HG03025 (cell line): ENCODE results near the gene CRYBG1.

Experiments used
- ATAC-seq: cut with Tn5 transposase; IDR thresholded peaks from one replicate; pipeline ENCODE4 v1.9.1; 2021; ENCODE audit warnings: mild to moderate bottlenecking, moderate library complexity; ENCODE audit not compliant: unreplicated experiment, low FRiP score

Gene CRYBG1

GRCh38 chr6:106456756-106457155 lies 96.2 kb downstream of the CRYBG1 start:
- no peak for ATAC-seq

DNA sequence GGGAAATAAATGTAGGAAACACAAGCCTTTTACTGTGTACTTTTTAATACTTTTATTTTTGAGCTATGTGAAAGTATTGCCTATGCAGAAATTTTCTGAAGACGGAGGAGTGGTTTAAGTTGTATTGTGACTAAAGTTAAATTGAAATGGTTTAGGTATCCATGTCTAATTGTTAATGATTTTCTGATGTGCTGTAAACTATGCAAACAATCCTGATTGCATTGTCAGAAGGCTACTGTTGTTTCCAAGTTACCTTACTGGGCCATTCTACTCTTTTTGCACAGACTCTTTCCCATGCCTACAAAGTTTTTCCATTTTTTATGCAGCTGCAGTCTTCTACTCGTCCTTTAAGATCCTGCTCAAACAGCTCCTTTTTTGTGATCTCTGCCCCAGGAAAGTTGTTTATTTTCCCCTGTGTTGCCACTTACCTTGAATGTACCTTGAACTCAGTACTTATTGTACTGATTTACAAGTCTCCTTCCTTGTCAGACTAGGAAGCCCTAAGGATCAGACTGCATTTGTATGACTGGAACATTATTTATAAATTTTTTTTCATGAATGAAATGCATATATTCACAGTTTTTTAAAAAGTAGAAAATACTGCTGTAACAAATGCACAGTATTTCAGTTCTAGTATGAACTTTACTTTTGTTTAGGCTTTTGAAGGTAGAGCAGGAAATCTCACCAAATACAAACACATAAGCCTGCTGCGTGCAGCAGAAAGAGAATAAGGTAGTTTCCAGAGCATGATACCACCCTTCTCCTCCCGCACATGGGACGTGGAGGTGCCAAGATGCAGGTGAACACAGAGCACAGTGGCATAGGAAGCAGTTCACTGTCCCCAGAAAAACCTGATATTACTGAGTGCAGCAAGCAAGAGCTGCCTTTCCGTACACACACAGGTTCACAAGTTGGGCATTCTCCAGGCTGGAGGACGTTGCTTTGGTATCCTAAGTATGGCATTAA lies 97.8 kb downstream of the CRYBG1 start:
- ATAC-seq: no peak

DNA sequence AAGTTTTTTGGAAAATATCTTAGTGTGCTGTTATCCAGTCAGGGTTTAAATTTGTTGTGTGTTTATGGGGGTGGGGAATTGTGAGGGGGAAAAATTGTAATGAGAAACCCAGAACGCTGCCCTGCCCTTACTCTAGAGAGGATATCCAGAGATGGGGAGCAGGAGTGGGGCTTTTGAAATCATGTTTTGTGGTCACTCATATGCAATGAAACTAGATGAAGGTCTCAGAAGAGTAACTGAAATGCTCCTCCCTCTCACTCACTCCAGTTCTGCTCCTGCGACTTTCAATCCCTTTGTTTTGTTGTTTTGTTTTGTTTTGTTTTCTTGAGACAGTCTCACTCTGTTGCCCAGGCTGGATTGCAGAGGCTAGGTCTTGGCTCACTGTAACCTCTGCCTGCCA lies 100.0 kb downstream of the CRYBG1 start:
- ATAC-seq: no peak

- ATAC-seq: no peak
Observed at GRCh38 chr6:106461084-106461483, 100.6 kb downstream of the CRYBG1 start.

GRCh38 chr6:106462923-106463557 lies 102.5 kb downstream of the CRYBG1 start:
- ATAC-seq: no peak

- ATAC-seq: no peak
Observed at GRCh38 chr6:106466211-106466610, 105.7 kb downstream of the CRYBG1 start.

DNA sequence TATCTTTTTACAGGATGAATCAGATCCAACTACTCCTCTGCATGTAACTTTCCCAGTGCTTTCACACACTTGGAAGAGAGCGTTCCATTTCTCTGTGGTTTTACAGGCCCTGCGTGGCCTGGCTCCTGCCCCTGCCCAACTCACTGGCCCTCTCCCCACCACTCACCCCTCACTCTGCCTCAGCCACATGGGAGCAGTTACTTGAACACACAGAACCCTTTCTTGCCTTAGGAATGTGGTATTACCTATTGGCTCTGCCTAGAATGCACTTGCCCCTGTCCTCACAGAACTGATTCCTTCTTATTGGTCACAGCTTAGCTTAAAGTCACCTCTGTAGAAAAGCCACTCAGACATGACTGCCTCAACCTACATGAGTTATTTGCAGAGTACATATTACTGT lies 108.4 kb downstream of the CRYBG1 start:
- no peak for ATAC-seq

- no peak for ATAC-seq
Observed at GRCh38 chr6:106469882-106470281, 109.4 kb downstream of the CRYBG1 start.

DNA sequence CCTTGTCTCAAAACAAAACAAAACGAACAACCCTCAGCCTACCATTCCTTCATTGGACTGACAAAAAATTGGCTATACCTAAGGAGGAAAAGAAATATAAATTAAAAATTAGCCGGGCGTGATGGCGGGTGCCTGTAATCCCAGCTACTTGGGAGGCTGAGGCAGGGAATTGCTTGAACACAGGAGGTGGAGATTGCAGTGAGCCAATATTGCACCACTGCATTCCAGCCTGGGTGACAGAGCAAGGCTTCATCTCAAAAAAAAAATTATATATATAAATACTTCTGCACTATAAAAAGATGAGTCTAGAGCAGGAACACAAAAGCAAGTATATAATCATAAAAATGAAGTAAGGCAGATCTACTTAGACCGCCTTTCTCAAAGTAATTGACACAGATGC lies 109.8 kb downstream of the CRYBG1 start:
- no peak for ATAC-seq

GRCh38 chr6:106470811-106471210 lies 110.3 kb downstream of the CRYBG1 start:
- ATAC-seq: no peak

DNA sequence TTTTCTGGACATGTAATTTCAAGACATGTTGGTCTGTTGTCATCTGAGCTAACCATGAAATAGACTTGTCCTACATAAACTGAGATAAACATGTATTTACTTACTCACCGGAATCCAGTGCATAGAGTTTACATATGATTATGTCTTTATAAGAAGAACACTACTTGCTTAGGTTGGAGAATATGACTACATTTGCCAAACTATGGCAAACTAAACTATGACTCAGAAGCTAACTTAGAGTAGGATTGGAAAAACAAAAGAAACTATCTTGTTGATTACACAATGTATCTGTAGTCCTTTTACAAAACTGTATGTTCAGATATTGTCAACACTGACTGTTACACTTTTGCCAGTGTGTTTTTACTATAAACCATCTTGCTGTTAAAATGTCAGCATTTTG lies 113.3 kb downstream of the CRYBG1 start:
- no peak for ATAC-seq

DNA sequence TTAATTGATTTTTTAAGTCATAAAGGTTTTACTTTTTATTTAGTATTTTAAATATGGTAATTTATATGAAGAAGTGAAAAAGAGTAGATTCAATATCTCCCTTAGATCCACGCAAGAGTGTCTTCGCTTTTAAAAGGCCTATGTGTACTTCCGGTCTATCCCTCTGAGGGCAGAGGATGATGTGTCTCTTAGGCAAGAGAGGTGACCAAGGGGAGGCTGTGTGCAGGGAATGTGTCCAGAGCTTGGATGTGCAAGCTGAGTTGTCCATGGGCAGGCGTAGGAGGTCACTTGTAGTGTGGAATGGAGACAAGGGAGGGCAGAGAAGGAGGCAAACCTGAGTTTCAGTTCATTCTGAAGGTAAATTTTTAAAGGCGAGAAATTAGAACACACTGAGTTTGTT lies 113.9 kb downstream of the CRYBG1 start:
- no peak for ATAC-seq

DNA sequence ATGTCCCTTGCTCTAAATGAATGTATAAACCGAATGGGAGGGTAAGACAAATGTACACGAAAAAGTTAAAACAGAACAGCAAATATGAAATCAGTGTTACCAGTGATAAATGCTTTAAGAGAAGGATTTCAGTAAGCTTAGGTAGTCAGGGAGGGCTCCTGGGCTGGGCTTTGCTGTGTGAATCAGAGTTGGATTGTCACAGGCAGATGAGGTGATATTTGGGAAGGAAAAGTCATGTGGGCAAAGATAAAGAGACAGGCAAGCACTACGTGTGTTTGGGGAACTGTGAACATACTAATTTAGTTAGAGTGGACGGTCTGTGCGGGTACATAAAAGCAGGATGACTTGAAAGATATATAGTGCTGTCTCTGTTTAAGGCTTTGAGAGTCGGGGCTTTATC lies 114.8 kb downstream of the CRYBG1 start:
- ATAC-seq: no peak

- no peak for ATAC-seq
Observed at GRCh38 chr6:106476331-106477105, 116.0 kb downstream of the CRYBG1 start.

GRCh38 chr6:106477146-106477545 lies 116.6 kb downstream of the CRYBG1 start:
- no peak for ATAC-seq

DNA sequence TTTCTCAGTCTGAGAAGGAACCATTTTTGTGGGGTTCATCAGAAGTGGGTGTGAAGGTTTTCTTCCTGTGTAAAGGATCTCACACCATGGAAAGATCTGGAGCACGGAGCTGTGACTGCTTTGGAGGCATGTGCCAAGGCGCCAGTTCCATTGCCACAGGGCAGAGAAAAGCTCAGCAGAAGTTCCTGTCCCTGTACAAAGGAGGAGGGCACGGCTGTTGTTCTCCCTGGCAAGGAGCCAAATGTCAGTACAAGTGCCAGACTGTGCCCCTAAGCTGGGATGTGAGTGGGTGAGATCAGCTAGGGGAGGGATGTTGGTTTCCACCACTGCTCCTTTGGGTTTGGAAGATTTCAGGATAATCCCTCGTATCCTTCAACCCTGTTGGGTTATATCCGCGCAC lies 117.3 kb downstream of the CRYBG1 start:
- no peak for ATAC-seq

DNA sequence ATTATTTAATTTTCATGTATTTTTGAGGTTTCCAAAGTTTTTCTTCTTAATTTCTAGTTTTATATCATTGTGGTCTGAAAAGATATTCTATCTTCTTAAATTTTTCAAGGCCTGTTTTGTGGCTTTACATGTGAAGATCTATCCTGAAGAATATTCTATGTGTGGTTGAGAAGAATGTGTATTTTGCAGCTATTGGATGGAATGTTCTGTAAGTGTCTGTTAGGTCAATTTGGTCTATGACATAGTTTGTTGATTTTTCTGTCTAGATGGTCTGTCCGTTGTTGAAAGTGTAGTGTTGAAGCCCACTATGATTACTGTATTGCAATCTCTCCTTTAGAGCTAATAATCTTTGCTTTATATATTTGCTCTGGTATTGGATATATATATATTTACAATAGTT lies 125.7 kb downstream of the CRYBG1 start:
- ATAC-seq: no peak

GRCh38 chr6:106488494-106489370 lies 128.2 kb downstream of the CRYBG1 start:
- ATAC-seq: no peak

DNA sequence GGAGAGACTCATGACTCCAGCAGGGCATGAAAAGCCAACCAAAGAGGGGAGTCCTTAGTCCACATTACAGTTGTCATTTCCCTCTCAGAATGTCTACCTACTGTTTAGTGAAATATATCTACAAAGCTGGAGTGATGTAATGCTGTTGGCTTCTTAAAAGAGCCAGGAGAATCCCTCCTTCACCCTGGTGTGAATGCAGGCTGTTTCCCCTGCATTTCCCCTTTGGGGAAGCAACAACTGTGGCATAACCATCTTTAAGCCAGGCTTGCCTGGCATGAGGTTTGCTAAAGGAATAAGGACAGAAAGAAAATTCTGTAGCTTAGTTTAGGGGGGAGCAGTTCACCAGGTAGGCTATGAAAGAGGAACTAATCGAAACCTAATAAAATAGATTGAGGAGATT lies 129.5 kb downstream of the CRYBG1 start:
- no peak for ATAC-seq

DNA sequence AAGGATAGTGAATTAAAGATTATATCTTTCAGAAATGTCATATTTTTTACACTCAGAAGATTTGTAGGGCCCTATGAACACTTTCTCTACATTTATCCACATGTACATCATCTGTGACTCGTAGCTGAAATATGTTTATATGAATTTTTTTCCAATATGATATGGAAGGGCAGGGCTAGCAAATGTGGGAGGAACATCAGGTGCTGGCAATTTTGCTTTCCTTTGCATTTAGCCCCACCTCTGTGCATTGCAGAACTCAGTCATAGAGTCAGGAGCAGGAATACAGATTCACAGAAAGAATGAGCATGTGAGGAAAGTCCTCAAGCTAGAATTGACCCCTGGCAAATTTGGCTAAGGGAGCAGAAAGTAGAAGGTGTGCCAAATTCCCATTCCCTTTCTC lies 129.9 kb downstream of the CRYBG1 start:
- ATAC-seq: no peak
